Cardiac fibroblast (primary cell): Measurements from ENCODE around the gene SPATS2L.
A peak's percentile ranks its signal among the peaks of the same experiment; 100 is the strongest.

ENCODE experiments used
- DNase-seq, 2 donors: peaks; one replicate each; pipeline versions ENCODE4 v3.0.0 to v3.0.0-alpha.2; 2010; ENCODE audit warnings: low read depth in 2 of 2
- H3K4me3 ChIP-seq, 2 donors: replicated peaks in 1 of 2; 1 replicate in 1 of 2; 2 replicates in 1 of 2; pipeline ENCODE4 v1.5.1; 2011; ENCODE audit warnings: low read depth in 2 of 2, low read length in 2 of 2, mild to moderate bottlenecking in 2 of 2, moderate library complexity in 1 of 2
- TF ChIP-seq, protein P1 (sequence below): IDR thresholded peaks from one replicate; pipeline ENCODE4 v1.5.1; 2011; ENCODE audit warnings: low read depth, mild to moderate bottlenecking, low read length, inconsistent platforms

The SPATS2L gene

DNA sequence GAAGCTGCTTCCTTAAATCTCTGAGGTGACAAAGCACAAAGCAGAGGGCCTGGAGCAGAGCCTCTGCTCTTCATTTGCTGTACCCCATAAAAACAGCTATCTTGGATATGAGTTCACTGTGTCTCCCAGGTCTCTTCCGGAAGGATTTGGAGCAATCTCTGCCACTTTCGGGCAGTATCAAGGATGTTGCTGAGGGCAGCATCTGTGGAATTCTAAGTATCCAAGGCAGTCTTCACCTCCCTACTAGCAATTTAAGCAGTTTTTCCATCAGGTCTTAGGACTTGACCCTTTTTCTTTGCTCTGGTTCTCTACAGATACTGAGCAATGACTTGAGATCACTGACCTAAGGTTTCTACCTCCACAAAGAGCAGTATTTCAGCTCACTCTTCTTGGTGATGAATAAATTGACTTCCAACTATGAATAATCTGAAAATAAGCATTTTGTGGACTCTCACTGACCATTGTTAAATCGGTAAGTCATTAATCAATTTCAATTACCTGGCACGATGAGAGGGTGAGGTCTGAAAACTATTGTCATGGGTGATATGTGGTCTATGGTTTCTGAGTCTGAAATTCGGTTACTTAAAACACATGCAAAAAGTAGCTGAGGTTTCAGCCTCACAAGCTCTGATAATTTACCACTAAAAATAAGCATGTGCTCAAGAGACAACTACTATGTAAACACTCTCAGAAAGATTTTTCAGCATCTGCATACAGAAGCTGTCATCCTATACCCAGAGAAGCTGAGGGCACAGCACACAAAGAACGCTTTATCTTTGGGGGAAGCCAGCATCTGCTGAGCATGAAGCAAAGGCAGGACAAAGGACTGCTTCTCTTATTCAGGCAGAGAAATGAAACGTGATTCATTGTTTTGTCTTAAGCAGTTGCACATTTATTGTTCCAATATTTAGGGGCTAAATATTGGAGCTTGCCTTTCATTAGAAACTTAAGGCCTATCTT is 32.1 kb upstream of the SPATS2L start:
- no peak overlapping the region for H3K4me3 ChIP-seq
- no peak for DNase-seq
- TF ChIP-seq, protein P1, sequence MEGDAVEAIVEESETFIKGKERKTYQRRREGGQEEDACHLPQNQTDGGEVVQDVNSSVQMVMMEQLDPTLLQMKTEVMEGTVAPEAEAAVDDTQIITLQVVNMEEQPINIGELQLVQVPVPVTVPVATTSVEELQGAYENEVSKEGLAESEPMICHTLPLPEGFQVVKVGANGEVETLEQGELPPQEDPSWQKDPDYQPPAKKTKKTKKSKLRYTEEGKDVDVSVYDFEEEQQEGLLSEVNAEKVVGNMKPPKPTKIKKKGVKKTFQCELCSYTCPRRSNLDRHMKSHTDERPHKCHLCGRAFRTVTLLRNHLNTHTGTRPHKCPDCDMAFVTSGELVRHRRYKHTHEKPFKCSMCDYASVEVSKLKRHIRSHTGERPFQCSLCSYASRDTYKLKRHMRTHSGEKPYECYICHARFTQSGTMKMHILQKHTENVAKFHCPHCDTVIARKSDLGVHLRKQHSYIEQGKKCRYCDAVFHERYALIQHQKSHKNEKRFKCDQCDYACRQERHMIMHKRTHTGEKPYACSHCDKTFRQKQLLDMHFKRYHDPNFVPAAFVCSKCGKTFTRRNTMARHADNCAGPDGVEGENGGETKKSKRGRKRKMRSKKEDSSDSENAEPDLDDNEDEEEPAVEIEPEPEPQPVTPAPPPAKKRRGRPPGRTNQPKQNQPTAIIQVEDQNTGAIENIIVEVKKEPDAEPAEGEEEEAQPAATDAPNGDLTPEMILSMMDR = no peak

DNA sequence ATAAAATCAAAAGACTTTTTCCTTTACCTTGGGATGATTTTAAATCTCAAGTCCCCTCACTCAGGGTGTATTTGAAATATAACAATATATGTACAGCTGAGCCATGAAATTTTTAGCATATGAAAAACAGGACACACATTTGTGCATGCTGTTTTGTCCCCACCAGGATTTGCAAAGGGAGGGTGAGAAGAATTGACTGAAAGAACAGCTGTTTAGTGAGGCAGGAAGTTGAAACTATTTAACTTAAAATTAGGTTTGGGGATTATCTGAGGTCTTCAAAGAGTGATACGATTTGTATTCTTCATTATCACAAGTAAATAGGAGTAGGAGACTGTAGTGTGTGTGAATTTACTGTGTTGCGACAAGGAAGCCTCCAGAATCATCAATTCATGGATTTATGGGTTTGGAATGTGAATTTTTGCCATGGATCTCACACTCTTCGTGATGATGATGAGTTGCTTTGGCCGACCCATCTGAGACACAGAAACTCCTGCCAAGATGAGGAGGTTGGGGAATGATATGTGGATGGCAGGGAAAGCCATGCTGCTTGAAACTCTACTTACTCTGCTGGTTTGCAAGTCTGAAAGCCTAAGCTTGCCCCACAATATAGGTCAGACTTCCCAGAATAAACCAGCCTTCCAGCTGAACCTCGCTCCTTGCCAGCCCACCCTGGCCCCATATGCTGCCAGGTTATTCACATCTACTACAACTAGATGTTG is 31.0 kb upstream of the SPATS2L start:
- TF ChIP-seq, protein P1 = no peak

DNA sequence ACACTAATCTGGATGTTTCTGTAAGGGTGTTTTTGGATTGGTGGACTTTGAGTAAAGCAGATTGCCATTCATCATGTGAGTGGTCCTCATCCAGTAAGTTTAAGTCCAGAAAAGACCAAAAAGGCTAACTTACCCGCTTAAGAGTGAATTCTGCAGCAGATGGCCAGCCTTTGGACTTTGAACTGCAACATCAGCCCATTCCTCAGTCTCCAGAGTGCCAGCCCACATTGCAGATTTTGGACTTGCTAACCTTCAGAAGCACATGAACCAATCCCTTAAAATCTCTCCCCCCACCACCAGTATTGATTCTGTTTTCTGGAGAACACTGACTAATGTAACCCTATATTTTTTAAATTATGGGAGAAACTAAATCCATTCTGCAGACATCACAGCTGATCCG is 30.0 kb upstream of the SPATS2L start:
- DNase-seq = no peak
- TF ChIP-seq, protein P1 = no peak
- H3K4me3 ChIP-seq = no peak overlapping the region

More for the DNA sequence above, 31.0 kb upstream of the SPATS2L start:
- no peak for DNase-seq
- no peak overlapping the region for H3K4me3 ChIP-seq

DNA sequence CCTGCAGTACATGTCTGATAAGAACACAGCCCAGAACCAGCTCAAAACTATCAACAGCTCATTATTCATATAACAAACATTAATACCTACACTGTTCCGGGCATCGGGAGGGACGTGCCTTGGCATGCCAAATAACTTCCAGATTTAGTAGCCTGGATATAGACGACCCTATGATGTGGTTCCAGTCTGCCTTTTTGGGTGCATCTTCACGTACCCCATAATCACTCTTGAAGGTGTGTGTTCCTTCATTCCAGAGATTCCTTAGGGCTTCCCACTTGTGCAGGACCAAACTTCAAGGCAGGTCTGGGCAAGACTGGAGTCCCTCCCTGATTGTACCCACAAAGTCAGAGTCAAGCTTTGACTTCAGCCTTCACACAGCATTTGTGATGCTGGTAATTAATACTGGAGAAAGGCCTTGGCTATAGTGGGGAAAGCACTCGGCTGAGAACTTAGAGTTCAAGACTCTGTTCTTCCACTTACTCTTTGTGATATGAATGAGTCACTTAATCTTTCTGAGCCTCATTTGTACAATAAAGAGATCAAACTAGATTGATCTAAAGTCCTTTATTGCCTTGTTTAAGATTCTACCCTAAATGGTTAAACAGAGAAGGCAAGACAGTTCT is 27.7 kb upstream of the SPATS2L start:
- H3K4me3 ChIP-seq = no peak overlapping the region
- TF ChIP-seq, protein P1 = no peak
- DNase-seq = no peak

DNA sequence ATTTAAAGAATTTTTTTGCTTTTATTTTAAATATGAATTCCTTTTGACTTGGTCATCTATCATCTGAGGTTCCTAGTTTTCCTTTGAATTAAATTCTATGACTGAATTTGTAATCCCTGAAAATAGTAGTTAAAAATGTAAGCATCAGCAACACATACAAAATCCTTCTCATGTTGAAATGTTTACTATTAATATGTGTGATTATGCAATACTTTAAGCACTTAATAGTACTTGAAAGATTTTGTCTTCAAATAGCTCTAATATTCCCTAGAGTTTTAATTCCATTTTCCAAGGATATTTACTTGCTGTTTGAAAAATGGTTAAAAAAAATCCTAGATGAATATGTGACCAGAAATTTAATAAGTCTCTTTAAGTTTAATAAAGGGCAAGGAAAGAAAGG is 26.6 kb upstream of the SPATS2L start:
- H3K4me3 ChIP-seq = no peak overlapping the region
- TF ChIP-seq, protein P1 = no peak
- DNase-seq = peak in 1 of 2 donors; percentile 16

DNA sequence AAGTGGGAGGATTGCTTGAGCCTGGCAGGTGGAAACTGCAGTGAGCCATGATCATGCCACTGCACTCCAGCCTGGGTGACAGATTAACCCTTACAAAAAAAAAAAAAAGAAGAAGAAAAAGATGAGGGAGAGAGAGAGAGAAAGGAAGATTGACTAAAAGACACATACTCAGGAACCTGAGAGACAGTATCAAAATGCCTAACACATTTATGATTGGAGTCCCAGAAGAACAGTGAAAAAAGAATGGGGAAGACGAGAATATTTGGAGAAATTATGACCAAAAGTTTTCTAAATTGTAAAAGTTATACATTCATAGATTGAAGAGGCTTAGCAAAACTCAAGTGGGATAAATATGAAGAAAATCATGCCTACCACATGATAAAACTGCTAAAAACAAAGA is 19.9 kb upstream of the SPATS2L start:
- H3K4me3 ChIP-seq = no peak overlapping the region
- no peak for DNase-seq
- TF ChIP-seq, protein P1 = no peak
